DMS153 treated with DMSO at 0.1 percent for 48 hours (cell line): ENCODE data around the gene FMNL1.
"Not testable (repeated sequence)": the region's sequence is repeated elsewhere in the genome, so short reads cannot be mapped to it uniquely, and the experiment has no call there.

Experiments used
- DNase-seq: peaks from one replicate; lab custom pipeline; 2025; ENCODE audit not compliant: unreplicated experiment; lab: John Stamatoyannopoulos, UW

Gene FMNL1

GRCh38 chr17:45221081-45222013, at the start of gene FMNL1:
TSS of gene FMNL1 (plus strand) at chr17:45221885. CDS start at chr17:45222125, 240 bp downstream.
- DNase-seq = no peak

- DNase-seq = no peak
Measured at GRCh38 chr17:45172232-45172540, 49.5 kb upstream of the FMNL1 start.

- no peak for DNase-seq
Measured at GRCh38 chr17:45172541-45173286, 49.0 kb upstream of the FMNL1 start.

GRCh38 chr17:45175759-45176115, 45.9 kb upstream of the FMNL1 start:
- no peak for DNase-seq

- DNase-seq = no peak
Measured at GRCh38 chr17:45177563-45177962, 44.1 kb upstream of the FMNL1 start.

GRCh38 chr17:45184144-45184543, 37.5 kb upstream of the FMNL1 start:
- no peak for DNase-seq

GRCh38 chr17:45186801-45187354, 34.8 kb upstream of the FMNL1 start:
- no peak for DNase-seq

- no peak for DNase-seq
Measured at GRCh38 chr17:45189009-45189408, 32.7 kb upstream of the FMNL1 start.

GRCh38 chr17:45190503-45191255, 31.0 kb upstream of the FMNL1 start:
- no peak for DNase-seq

GRCh38 chr17:45195424-45195823, 26.3 kb upstream of the FMNL1 start:
- no peak for DNase-seq

- no peak for DNase-seq
Measured at GRCh38 chr17:45197108-45197507, 24.6 kb upstream of the FMNL1 start.

- peak; percentile 84 for DNase-seq
Measured at GRCh38 chr17:45197555-45198334, 23.9 kb upstream of the FMNL1 start.

- DNase-seq = no peak
Measured at GRCh38 chr17:45200701-45201100, 21.0 kb upstream of the FMNL1 start.

GRCh38 chr17:45201457-45201856, 20.2 kb upstream of the FMNL1 start:
- no peak for DNase-seq

- DNase-seq = not testable (repeated sequence)
Measured at GRCh38 chr17:45201880-45202279, 19.8 kb upstream of the FMNL1 start.

- DNase-seq = peak; percentile 41
Measured at GRCh38 chr17:45218895-45219661, 2.6 kb upstream of the FMNL1 start.

GRCh38 chr17:45220079-45220478, 1.6 kb upstream of the FMNL1 start:
- no peak for DNase-seq

GRCh38 chr17:45222014-45222288, 266 bp downstream of the FMNL1 start:
- no peak for DNase-seq

GRCh38 chr17:45222289-45222995, 757 bp downstream of the FMNL1 start:
- no peak for DNase-seq
